K562 (cell line): ENCODE data around the gene MTMR3.

Experiments
- EGR1 ChIP-seq: fragments of 450-650 bp; conservative IDR thresholded peaks from 2 replicates; pipeline ENCODE4 v1.6.1; 2017; ENCODE audit warnings: mild to moderate bottlenecking
- HINFP ChIP-seq: fragments of 450-650 bp; conservative IDR thresholded peaks from 2 replicates; pipeline ENCODE4 v1.6.1; 2016; ENCODE audit warnings: missing genetic modification characterization, low read depth, mild to moderate bottlenecking, control low read depth, missing compliant biosample characterization
- ID3 ChIP-seq, 2 experiments: fragments of 250-450 bp in 1 of 2; fragments of 450-650 bp in 1 of 2; sonication (Bioruptor Pico) in 1 of 2; IDR thresholded peaks; 2 replicates each; pipeline versions ENCODE4 v1.6.1 to v1.8.0; 2016 to 2021; ENCODE audit warnings: mild to moderate bottlenecking in 2 of 2, moderate library complexity in 2 of 2, missing compliant biosample characterization in 1 of 2, missing genetic modification characterization in 1 of 2
- IRF9 ChIP-seq: fragments of 450-650 bp; IDR thresholded peaks from 2 replicates; pipeline ENCODE4 v1.6.1; 2016; ENCODE audit warnings: missing biosample characterization, missing genetic modification characterization
- MAZ ChIP-seq, 2 experiments: fragments of 450-650 bp in 1 of 2; sonication (generic) in 1 of 2; formaldehyde crosslinking; IDR thresholded peaks in 1 of 2; conservative IDR thresholded peaks in 1 of 2; 2 replicates each; pipeline versions ENCODE4 v1.4.0 to v1.5.0; 2020; ENCODE audit warnings: mild to moderate bottlenecking in 1 of 2, missing genetic modification reagents in 1 of 2
- NRF1 ChIP-seq, 2 experiments: fragments of 450-650 bp; IDR thresholded peaks in 1 of 2; conservative IDR thresholded peaks in 1 of 2; 2 replicates each; pipeline ENCODE4 v1.6.1; 2014; ENCODE audit warnings: mild to moderate bottlenecking in 2 of 2
- SMARCE1 ChIP-seq: fragments of 450-650 bp; IDR thresholded peaks from 2 replicates; pipeline ENCODE4 v1.7.1; 2016; ENCODE audit warnings: mild to moderate bottlenecking
- ZBTB2 ChIP-seq: fragments of 450-650 bp; IDR thresholded peaks from 2 replicates; pipeline ENCODE4 v1.6.1; 2016; ENCODE audit warnings: antibody characterized with exemption
- ZBTB40 ChIP-seq, 2 experiments: fragments of 450-650 bp in 1 of 2; sonication (generic) in 1 of 2; formaldehyde crosslinking in 1 of 2; IDR thresholded peaks; 2 replicates each; pipeline versions ENCODE4 v1.7.1 to v1.9.0; 2016 to 2022; ENCODE audit warnings: inconsistent platforms in 1 of 2, mild to moderate bottlenecking in 1 of 2, missing genetic modification reagents in 1 of 2
- ZNF507 ChIP-seq: conservative IDR thresholded peaks from 2 replicates; pipeline ENCODE4 v1.6.1; 2017; ENCODE audit warnings: missing genetic modification characterization, missing compliant biosample characterization

GRCh38 chr22:29855611-29856181 is 27.3 kb upstream of the MTMR3 start:
- TF ChIP-seq ID3 (CRISPR knock-in tag; IDR thresholded peaks at IDR 0.05) (no peak), ID3 (tag; IDR thresholded peaks at IDR 0.05) (no peak), ZBTB2 (no peak), NRF1 (conservative IDR thresholded peaks at IDR 0.05 in 1 of 2, IDR thresholded peaks at IDR 0.05 in 1 of 2) (no peak), HINFP (tag) (no peak), IRF9 (tag) (no peak), EGR1 (no peak), ZNF507 (tag) (no peak), ZBTB40 (IDR thresholded peaks at IDR 0.05) (no peak), ZBTB40 (CRISPR knock-in tag; IDR thresholded peaks at IDR 0.05) (no peak), SMARCE1 (no peak), MAZ (CRISPR knock-in tag; conservative IDR thresholded peaks at IDR 0.05 in 1 of 2, IDR thresholded peaks at IDR 0.05 in 1 of 2) (no peak)
